HG03571 (cell line): ENCODE data around the gene FARSA.
"Not testable (repeated sequence)": the region's sequence is repeated elsewhere in the genome, so short reads cannot be mapped to it uniquely, and the experiment has no call there.

ENCODE experiments used
- ATAC-seq: cut with Tn5 transposase; IDR thresholded peaks from one replicate; pipeline ENCODE4 v1.9.1; 2021; ENCODE audit not compliant: unreplicated experiment

FARSA gene

DNA sequence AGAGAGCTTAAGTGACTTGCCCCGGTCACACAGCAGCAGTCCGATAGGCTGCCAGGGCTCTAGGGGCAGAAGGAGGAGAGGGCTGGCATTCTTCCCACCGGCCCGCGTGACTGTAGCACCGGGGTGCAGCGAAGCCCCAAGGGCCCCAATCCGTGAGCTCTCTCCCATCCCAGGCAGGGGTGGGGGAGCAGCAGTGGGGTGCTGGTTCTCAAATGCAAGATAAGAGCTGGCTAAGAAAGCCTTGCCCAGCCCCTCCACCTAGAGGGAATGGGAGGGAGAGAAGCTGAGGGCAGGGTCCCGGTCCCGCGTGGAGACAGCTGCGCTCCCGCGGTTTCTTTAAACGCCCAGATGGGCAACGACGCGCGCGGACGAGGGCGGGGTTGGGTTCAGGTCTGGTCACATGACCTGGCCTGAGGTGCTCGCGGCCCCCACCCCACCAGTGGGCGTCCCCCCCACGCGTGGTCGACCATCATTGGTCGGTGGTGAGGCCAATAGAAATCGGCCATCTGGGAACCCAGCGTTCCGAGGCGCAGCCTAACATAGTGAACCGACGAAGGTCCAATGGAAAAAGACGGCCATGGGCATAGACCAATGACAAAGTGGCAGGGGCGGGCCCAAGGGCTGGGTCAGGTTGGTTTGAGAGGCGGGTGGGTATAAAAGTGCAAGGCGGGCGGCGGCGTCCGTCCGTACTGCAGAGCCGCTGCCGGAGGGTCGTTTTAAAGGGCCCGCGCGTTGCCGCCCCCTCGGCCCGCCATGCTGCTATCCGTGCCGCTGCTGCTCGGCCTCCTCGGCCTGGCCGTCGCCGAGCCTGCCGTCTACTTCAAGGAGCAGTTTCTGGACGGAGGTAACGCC, 4.6 kb upstream of the FARSA start, which contains the start of gene CALR:
CALR (plus strand) TSS at position 683 of the 852 bp plus-strand sequence; CDS start at position 754, 71 bp downstream.
- ATAC-seq = peak; percentile 70

- no peak for ATAC-seq
Measured at GRCh38 chr19:12937093-12937926, 3.8 kb upstream of the FARSA start.

- no peak for ATAC-seq
Measured at GRCh38 chr19:12936582-12936981, 3.1 kb upstream of the FARSA start.

DNA sequence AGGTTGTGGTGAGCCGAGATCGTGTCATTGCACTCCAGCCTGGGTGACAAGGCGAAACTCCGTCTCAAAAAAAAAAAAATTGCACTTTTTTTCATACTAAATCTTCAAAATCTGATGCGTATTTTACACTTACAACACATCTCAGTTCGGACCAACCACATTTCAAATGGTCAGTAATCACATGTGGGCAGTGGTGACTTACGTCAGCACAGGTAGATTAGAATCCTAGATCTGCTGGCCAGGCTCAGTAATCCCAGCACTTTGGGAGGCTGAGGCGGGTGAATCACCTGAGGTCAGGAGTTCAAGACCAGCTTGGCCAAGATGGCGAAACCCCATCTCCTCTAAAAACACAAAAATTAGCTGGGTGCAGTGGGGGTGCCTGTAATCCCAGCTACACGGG, 1.6 kb upstream of the FARSA start:
- no peak for ATAC-seq

GRCh38 chr19:12932392-12933286, 872 bp downstream of the FARSA start:
- no peak for ATAC-seq

DNA sequence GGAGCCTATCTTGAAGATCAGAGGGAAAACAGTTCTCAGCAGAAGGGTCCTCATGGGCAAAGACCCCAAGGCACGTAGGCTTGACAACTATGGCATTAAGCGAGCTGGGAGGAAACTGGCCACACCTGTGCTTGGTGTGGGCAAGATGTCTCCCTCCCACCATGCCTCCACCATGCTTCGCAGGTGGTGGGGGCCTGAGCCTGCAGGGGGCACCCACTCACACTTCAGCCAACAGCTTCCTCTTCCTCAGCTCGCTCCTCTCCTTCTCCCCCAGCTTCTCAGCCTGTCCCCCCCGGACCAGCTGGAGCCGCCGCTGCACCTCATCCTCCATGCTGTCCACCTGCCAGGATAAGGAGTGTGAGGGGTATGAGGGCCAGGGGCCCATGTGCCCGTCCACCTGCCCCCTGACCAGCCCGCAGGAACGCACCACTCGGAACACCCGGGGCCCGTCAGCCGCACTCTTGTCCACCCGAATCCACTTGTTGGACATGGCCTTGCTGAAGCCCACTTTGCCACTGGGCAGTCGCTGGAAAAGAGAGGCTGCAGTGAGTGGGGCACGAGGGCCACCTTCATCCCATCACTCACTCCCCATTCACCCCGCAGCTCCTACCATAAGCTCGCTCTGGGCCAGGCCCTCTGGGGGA, 3.4 kb downstream of the FARSA start:
- ATAC-seq = no peak

- no peak for ATAC-seq
Measured at GRCh38 chr19:12924621-12925310, 8.7 kb downstream of the FARSA start.

DNA sequence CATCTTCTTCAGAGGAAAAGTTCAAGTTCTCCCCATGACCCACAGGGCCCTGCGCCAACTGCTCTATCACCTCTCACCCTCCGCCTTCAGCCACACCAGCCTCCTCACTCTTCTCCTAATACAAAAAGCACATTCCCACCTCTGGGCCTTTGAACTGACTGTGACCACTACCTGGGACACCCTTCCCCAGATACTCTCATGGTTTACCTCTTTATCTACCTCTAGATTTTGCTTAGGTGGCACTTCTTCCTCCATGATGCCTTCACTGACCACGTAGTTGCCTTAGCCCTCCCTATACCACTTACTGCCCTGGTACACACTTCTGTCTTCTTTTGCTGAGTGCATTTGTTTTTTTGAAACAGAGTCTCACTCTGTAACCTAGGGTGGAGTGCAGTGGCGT, 10.6 kb downstream of the FARSA start:
- ATAC-seq = no peak

- ATAC-seq = no peak
Measured at GRCh38 chr19:12921047-12921446, 12.5 kb downstream of the FARSA start.

DNA sequence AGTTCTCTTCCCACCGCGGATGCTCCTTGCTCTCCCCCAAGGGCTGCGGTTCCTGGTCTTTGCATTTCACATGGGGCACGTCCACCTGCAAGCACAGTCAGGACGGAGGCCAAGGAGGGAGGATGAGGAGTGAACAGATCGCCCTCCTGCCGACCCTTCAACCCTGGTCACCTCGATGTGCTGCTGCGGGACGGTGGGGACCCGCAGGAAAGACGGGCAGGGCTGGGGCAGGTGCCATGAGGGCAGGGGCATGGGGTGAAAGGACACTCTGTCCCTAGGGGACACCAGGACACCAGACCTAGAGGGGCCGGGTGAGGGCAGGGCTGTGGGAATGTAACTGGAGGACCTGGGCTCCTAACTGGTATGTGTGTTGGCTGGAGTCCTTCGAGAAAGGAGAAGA, 15.3 kb downstream of the FARSA start:
- ATAC-seq = no peak

GRCh38 chr19:12915860-12916259, 17.7 kb downstream of the FARSA start:
- not testable (repeated sequence) for ATAC-seq

DNA sequence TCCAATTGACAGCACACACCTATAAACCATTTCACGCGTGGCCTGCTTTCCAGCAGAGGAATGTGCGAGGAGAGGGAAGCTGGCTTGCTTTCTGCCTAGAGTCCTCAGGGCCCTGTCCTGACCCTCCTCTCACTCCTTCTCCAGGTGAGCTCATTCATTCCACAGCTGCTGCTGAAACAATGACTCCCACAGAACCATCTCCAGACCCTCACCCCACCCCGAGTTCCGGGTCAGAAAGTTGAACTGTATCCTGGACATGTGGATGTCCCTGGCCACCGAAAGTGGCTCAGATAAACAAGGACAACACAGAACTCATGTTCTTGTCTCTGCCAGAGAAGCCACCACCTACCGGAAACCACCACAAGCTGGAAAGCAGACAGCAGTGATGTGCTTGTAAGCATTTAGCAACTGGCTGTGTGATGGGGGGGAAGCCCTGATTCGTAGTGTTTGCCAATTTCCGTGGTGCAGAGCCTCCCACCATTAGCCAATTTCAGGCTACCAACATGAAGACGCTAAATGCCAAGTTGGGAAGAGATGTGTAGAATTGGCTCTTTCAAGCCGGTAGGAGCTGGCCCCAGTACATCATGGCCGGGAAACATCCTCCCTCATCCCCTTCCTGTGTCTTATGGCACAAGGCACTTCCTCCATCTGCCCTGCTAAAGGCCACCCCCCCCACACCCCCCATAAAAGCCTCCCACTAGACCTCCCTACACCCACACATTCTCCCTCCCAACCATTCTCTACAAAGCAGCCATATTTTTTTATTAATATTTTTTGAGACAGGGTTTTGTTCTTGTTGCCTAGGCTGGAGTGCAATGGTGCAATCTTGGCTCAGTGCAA, 19.4 kb downstream of the FARSA start:
- ATAC-seq = no peak

GRCh38 chr19:12913011-12913561, 20.4 kb downstream of the FARSA start:
- no peak for ATAC-seq

GRCh38 chr19:12912571-12912970, 20.9 kb downstream of the FARSA start:
- ATAC-seq = no peak

DNA sequence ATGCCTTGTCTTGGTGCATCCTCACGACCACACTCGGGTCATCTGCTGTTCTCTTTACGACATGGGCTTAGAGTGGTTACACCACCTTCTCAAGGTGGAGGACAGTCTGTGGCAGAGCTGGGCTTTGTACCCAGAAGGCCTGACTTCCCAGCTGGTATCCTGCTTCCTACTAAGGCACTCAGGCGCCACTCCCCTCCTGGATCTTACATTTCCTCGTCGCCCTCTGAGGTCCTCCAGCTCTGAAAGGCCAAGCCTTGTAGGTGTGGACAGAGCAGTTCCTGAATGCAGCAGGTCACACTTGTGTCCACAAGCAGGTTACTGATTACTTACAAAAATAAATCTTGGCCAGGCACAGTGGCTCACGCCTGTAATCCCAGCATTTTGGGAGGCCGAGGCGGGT, 26.3 kb downstream of the FARSA start:
- no peak for ATAC-seq

- peak; percentile 58 for ATAC-seq
Measured at GRCh38 chr19:12899891-12900518, 33.5 kb downstream of the FARSA start.

DNA sequence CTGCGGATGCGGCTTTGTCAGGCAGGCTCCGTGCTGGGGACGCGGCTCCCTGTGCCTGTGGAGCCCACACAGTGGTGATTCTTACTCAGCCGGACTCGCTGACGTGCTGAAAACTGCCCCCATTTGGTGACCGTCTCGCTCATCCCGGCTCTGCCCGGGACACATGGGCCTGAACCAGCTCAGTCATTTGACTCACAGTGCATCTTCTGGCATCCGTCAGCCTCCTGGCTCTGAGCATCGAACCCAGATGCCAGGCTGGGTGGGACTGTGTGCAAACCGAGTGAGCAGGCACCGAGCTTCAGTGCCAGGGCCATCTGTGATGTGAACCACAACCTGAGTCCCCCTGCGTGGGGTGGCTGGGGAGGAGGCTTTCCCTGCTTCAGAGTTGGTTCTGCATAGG, 37.1 kb downstream of the FARSA start:
- ATAC-seq = no peak

GRCh38 chr19:12893582-12893981, 39.9 kb downstream of the FARSA start:
- no peak for ATAC-seq
